GM12874 (cell line): ENCODE data around the gene STPG1.

ENCODE experiments used
- CTCF ChIP-seq: IDR thresholded peaks from 2 replicates; pipeline ENCODE4 v1.5.1; 2011; ENCODE audit warnings: low read depth, mild to moderate bottlenecking, control low read depth, low read length, moderate library complexity; ENCODE audit not compliant: insufficient read depth

Gene STPG1

GRCh38 chr1:24384251-24385090 is 29.1 kb downstream of the STPG1 start:
- TF ChIP-seq CTCF: no peak

GRCh38 chr1:24383381-24383940 is 30.1 kb downstream of the STPG1 start:
- no peak for TF ChIP-seq CTCF

- no peak for TF ChIP-seq CTCF
Observed at GRCh38 chr1:24382165-24382577, 31.4 kb downstream of the STPG1 start.

GRCh38 chr1:24381256-24381655 is 32.3 kb downstream of the STPG1 start:
- no peak for TF ChIP-seq CTCF

GRCh38 chr1:24380508-24380907 is 33.1 kb downstream of the STPG1 start:
- no peak for TF ChIP-seq CTCF

GRCh38 chr1:24379733-24380315 is 33.8 kb downstream of the STPG1 start:
- TF ChIP-seq CTCF: no peak

GRCh38 chr1:24374891-24375786 is 38.4 kb downstream of the STPG1 start:
- no peak for TF ChIP-seq CTCF
